Stimulated activated CD4-positive, alpha-beta T cell treated with anti-CD3 and anti-CD28 coated beads, TNF-alpha, amount 100 ng/mL, for 24 hours (primary cell): ENCODE measurements around the gene ITGA8.
"Not testable (repeated sequence)": the region's sequence is repeated elsewhere in the genome, so short reads cannot be mapped to it uniquely, and the experiment has no call there.

Experiments used
- DNase-seq, 3 experiments: peaks; one replicate each; pipeline ENCODE4 v3.0.0-alpha.2; 2020; ENCODE audit warnings: low read depth in 3 of 3

Gene ITGA8

DNA sequence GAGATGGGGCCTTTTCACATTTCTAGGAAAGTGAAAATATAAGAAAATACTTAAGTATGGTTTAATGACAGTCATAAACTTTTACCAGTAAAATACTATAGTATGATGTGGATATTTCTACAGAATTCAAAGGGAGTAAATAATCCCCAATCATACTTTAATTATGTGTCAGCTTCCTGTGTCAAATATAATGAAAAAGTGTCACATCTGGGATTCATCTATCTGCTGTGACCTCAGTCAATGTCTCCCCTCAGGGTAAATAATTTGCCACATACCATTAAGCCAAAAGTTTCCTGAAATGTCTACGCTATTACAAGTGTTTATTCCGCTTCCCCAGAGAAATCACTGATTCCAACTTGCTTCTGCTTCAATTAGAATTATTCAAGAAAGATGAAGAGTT lies 110.5 kb downstream of the ITGA8 start:
- DNase-seq, result no peak

DNA sequence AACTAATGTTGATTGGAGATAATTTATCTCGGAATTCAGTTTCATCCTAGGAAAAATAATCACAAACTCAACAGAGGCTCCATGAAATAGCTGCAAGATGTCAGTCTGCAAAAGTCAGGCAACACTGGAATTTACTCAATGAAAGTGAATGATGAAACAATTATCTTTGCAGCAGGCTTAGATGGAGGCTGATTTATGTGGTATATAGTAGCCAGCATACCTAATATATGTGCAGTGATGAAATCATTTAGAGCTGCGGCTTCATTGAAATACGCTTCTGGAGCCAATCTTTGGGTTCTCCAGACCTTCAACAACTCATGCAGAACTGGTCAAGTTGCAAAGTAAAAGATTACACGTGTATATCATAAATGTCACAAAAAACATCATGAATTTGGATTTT lies 113.3 kb downstream of the ITGA8 start:
- no peak for DNase-seq

DNA sequence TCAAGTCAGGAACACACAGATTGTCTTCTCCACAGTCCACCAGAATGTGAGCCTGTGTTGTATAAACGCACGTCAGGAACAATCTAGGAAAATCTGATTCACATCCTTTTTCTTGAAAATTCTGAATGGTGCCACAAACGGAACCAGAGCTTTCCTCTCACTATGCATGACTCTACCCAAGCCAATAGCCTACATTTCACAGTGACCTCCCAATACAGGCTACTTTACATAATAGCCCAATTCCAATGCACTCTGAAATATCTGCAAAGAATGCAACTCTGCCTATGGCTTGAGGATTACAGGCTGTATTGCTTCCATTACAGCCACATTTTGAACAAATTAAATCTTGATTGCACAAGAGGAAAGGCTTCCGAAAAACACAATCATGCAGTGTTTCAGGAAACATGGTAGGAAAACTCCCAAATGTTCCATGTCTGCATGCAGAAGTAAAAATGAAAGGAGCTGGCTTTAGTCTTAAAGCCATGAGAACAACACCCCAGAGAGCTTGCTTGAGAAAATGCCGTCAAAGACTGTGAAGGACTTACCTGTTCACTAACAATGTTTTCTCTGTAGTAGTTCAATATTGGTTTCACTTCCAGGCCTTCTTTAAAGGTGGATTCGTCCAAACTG lies 113.9 kb downstream of the ITGA8 start:
- no peak for DNase-seq

DNA sequence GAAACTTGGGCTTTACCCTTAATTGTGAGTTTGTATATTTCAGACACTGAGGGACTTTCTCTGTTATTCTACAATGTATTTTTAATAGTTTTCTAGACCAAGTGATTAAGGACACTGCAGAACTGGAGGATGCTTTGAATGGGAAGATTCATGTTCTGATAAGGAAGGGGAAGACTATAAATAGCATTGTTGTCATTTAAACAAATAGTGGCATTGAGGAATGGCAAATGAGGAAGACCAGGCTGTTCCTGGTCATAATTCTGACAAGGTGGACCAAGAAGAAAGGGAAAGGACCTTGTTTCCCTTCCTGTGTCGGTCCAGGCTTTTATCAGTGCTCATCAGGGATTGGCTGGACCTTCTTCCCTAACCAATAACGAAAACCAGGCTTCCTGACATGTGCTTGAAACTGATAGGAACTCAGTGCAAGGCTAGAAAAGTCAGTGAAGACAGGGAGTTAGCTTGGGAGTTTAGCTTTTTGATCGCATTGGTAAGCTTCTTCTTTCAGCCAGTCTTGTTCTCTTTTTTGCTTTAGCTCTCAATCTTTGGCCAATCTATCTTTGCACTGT lies 116.2 kb downstream of the ITGA8 start:
- no peak for DNase-seq

DNA sequence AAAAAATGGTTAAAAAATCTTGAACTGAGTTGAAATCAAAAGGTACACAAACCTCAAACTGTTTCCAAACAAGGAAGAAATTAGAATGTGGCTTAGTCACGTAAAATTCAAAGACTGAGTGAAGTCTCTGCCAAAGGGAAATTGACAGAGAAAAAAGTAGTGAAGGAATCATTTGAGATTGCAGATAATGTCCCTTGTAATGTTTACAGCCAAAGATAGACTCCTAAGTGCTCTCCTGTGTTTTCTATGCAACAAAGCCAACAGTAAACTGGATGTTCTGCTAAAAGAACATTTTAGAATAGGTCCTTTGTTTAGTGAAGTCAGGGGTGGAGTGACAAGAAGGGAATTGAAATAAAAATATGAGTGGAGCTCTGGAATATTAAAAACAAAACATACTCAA lies 117.9 kb downstream of the ITGA8 start:
- no peak for DNase-seq

DNA sequence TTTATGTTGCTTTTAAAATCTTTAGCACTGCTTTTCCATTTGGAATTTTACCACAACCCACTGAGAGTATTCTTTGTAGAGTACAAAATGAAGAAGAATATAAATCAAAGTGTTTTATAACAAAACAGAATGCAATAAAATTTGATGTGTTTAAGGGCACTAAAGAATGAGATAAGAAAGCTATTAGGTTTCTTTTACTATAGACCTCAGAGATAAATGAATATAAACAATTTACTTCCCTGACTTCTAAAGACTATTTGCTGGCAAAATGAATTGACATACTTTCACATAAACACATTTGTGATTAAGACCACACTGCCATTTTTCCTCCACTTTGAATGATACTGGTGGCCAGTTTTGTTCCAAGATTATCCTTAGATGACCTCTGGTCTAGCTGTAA lies 124.5 kb downstream of the ITGA8 start:
- DNase-seq, result no peak

DNA sequence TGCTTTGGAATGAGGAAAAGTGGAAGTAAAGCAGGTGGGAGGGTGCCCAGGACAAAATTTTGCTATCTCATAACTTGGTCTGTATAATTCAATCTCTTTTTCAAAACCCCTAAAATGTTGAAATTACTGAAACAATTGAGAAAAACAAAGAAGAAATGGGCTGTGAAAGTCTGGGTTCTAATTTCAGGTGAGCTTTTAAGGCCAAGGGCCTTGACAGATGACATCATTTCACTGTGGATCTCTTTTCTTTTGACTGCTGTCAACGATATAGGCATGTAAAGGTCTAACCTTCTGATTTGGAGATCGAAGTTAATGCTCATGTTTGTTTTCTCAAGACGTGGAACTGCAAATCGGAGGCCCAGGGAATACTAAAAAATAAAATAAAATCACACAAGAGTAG lies 127.8 kb downstream of the ITGA8 start:
- no peak for DNase-seq

DNA sequence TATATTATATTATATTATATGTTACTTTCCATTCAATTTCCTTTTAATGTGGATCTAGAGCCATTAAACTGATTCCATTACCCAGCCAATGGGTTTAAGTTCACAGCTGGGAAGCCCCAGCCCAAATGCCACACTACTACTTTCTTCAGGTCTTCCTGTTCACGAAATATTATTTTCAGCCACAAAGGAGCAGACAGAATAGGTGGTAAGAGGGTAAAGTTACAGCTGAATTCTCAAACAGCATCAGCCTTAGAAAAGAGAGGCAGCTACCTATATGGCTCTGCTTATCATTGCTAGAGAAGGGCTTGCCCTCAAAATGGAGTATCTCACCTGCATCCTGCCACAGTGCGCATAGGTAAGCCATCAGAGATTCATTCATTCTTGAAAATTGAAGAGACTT lies 128.3 kb downstream of the ITGA8 start:
- DNase-seq, result no peak

DNA sequence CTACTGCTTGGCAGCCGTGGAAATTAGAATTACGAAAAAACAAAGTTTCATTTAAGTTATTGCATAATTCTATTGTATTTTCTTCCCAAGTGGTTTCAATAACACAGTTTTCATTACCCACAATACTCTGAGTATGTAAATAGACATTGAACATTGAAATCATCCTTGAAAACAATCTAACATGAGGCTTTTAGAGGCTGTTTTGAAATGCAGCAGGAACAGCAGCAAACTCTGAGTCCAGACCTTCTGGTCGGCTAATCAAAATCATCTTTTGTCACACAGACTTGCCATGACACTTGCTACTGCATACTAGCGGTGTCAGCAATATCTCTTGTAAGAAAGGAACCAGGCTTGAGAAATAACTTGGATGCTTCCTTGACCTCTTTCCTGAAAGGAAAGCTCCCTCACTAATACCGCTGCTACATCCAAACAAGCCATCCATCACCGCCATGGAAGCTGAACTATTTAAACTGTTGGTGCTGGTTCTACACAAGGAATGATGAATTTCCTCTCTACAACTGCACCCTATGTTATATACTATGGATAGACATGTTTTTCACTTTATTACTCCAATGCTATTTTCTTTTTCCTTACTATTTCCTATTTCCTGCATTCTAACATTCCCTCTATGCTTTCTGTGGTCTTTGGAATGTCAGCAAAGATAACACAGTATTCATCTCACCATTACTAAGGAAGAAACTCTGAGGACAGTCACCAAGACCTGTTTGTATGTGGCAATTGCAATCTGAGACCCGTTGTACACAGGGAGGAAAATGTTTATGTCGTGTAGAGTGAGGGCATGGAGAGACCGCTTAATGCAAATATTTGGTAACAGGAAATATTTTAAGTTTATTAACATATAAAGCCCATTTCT lies 130.8 kb downstream of the ITGA8 start:
- DNase-seq, result no peak

DNA sequence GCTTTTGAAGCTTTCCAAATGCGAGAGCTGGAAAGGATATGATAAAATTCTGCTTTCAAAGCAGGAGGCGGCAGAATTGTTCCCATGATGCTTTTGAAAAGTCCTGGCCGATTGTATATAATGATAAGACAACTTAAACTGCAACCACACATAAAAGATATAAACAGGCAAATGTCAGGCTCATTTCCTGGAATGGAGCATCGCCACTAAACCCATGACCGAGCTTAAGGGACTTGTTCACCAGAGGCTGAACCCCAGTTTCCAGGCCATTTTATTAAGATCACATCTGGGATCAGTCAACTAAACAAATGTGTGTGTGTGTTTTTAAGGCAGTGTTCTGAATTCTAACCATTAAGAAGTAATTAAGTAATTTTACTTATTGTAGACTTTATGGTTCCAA lies 131.6 kb downstream of the ITGA8 start:
- DNase-seq, result no peak

DNA sequence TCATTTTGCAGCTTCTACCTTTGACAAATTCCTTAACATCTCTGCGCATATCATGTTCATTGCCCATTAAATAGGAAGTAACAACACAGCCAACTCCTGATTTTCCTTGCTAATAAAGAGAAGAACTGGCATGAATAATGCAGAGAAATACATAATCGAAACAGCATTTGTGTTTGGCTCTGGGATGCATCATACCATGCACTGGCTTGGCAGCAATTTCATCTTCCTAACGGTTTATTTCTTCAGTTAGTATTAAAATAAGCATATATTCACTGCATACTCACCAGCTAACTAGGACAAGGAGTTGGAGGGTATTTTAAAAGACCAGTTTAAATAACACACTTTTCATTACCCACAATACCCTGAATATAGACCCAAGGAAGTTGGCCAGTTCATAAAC lies 132.5 kb downstream of the ITGA8 start:
- DNase-seq, result no peak

DNA sequence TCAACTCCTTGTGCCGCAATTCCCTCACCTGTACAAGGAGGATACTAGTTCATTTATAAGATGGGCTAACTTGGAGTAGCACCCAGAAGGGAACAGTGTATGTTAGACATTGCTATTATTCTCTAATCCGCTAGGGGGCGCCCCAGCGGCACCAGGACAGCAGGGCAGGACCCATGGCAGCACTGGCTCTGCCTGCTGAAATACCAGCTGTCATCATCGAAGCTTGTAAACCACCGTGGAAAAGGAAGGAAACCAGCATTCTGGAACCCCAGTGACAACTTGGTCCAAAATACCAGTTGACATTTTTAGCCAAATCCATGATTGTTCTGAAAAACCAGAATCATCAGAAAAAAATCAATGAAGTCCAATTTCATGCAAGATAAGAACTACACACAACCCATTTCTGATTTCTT lies 134.4 kb downstream of the ITGA8 start:
- peak in 2 of 3 experiments; percentile 2 to 23 for DNase-seq

DNA sequence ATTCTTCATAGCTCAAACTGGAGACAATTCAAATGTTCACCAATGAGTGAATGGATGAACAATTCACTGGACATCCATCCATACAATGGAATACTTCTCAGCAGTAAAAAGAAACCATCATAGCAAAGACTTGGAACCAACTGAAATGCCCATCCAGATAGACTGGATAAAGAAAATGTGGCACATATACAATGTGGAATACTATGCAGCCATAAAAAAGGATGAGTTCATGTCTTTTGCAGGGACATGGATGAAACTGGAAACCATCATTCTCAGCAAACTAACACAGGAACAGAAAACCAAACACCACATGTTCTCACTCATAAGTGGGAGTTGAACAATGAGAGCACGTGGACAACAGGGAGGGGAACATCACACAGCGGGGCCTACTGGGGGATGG lies 136.8 kb downstream of the ITGA8 start:
- not testable (repeated sequence) for DNase-seq

DNA sequence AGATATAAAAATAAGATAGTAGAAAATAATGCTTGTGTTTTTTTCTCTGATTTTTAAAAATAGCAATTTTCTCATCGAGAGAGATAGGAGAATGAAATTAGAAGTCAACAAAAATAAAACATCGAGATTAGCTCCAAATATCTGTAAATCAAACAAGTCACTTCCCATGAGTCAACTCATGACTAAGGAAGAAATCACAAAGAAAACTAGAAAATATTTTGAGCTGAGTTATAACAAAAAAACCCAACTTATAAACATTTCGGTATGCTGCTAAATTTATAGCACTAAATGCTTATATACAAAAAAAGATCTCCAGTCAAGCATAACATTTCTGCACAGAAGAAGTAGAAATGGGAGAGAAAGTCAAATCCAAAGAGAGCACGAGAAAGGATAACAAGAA lies 140.1 kb downstream of the ITGA8 start:
- DNase-seq, result no peak

DNA sequence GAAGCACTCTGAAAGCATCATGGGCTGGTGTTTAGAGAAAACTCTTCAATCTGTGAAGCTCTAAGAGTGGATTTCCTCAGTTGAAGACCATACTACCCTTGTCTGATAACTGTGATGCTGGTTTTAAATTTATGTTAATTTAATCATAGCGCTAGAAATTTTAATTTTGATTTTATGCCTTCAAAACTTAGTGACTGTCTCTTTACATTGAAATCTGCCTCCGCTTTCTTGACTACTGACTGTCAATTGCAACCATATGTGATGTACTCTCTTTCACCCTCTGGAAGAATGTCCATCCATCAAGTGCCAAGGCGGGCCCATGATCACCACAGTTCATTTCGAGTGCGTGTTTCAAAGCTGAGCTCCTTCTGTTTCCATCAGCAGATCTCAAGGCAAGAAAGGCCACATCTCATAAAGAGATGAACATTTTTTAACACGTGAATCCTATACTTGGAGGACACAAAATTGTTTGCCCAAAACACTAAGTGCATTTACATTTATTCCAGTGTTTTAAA lies 147.1 kb downstream of the ITGA8 start:
- no peak for DNase-seq

DNA sequence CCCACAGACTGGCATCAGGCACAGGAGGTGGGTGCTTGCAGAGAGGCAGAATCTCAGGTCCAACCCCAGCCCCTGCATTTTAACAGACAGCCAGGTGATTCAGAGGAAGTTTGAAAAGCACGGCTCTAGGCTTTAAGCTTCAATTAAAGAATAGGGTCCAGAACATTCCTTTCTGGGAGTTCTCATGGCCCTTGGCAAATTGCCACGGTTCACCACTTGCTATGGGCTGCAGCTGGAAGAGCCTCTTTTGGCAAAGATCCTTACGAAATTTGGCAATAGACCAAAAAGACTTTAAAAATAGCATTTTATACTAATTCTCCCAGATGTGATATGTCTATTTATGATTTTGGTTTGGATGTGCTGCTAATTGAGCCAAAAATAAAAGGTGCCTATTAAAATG lies 148.1 kb downstream of the ITGA8 start:
- DNase-seq, result no peak

DNA sequence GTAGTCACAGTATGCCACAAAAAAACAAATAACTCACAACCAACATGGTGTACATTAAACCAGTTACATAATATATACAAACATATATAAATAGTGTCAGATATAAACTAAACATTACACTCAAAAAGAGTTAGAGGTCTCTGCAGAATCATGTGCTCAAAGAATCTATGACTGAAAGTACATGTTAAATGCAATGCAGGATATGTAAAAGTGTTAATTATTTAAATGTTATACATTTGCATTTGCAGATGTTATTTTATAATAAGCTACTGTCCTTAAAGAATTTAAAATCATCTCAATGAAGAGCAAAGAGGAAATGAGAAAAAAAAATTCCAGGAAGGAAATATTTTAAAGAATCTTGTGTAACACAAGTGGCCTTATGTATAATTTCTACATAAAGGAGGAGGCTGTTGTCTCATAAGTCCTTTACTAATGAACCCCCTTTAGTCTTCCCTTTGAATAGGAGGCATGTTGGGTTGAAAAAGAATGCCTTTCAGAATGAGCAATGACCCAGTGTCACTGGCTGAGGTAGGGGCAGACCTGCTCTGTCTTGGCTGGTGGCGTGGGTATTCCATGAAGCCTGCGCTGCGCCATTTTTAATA lies 148.9 kb downstream of the ITGA8 start:
- DNase-seq, result no peak

DNA sequence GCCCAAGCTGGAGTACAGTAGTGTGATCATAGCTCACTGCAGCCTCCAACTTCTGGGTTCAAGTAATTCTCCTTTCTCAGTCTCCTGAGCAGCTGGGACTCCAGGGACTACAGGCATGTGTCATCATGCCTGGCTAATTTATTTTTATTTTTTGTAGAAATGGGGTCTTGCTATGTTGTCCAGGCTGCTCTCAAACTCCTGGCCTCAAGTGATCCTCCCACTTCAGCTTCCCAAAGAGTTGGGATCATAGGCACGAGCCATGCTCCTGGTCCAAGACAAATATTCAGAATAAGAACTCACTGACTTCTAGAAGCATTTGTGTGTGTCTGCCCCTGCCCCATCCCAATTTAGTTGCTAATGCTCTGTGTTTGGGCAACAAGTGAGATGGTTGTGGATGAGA lies 151.8 kb downstream of the ITGA8 start:
- no peak for DNase-seq

DNA sequence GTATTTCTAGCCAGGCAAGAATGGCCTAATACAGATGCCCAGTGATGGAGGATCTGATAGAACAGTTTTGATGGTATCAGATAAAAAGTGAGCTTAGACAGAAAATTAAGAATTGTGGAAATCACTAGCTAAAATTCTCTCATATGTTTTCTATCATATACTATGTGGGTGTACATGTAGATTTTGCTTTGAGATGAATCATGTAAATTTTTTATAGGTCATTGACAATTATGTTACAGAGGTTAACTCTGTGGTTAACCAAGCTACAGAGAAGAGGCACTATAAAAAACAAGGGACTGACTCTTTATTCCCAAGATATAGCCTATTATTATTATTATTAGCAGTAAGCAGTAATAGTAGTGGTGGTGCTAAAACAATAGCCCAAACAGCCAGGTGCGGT lies 156.5 kb downstream of the ITGA8 start:
- DNase-seq, result no peak

DNA sequence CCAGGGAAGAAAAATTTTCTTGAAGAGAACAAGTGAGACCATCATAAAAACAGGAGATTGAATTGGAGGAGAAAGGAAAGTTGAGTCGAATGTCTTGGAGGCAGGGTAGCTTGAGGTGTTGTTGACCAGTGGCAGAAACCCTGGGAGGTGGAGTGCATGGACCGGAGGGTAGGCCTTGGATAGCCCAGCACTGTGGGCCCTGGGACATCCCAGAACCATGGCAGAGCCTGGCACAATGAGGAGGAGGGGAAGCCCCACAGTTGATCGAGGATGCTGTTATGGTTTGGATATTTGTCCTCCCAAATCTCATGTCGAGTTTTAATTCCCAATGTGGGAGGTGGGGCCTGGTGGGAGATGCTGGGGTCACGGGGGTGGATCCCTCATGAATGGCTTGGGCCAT lies 157.1 kb downstream of the ITGA8 start:
- no peak for DNase-seq

DNA sequence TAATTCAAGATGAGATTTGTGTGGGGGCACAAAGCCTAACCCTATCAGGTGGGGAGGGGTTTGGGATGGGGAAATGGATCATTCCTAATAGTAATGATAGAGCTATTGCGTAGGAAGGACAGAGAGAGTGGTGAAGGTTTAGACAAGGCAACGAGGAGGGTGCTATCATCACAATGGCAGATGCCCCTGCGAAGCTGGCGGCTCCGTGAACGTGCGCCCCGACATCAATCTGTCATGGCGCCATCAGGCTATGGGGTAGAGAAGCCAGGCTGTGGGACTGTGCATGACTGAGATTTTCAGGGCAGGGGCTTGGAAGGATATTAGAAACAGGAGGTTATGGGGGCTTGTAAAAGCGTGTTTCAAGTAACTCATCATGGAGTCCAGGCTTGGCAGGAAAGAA lies 157.6 kb downstream of the ITGA8 start:
- DNase-seq, result no peak

DNA sequence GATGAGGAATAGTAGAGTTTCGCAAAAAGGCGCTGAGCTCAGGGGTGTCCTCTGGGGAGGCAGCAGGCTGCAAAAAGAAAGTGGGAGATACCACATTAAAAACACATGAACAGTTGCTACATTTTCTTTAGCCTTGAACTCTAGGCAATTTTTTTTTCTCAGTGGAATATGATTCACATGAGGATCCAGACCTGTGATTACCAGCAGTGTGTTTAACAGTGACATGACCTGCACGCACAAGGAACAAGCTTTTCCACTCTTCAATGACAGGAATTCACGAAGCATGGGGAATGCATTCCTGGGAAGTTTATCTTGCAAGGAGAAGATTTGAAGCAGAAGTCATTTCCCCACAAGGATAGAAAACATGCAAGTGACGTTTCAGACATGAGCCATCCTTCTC lies 161.6 kb downstream of the ITGA8 start:
- no peak for DNase-seq

DNA sequence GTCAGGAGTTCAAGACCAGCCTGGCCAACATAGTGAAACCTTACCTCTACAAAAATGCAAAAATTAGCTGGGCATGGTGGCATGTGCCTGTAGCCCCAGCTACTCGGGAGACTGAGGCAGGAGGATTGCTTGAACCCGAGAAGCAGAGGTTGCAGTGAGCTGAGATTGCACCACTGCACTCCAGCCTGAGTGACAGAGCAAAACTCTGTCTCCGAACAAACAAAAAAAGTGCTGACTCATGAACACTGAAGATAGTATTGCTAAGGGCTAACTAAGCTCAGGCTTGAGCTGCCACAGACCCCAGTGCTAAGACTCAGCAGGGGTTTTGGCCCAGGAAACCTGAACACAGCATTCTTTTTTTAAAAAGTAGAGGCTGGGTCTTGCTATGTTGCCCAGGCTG lies 162.6 kb downstream of the ITGA8 start:
- not testable (repeated sequence) for DNase-seq
